Activated naive CD8-positive, alpha-beta T cell treated with anti-CD3 and anti-CD28 coated beads, Interleukin-2, amount 50 U/mL, for 24 hours (primary cell): Measurements from ENCODE around the gene PTPRN2.
"Not testable (repeated sequence)": the region's sequence is repeated elsewhere in the genome, so short reads cannot be mapped to it uniquely, and the experiment has no call there.

Source experiments
- ATAC-seq: fragments of 150-1000 bp; cut with Tn5 transposase; one replicate; pipeline ENCODE4 v1.10.0; 2021
- DNase-seq: peaks from one replicate; pipeline ENCODE4 v3.0.0; 2021
- H3K27ac Mint-ChIP-seq: one replicate; pipeline ENCODE4 v1.8.0; 2021; ENCODE audit warnings: mild to moderate bottlenecking, mixed read lengths
- H3K27me3 Mint-ChIP-seq: one replicate; pipeline ENCODE4 v1.8.0; 2021; ENCODE audit warnings: mixed read lengths
- H3K36me3 Mint-ChIP-seq: one replicate; pipeline ENCODE4 v1.8.0; 2021; ENCODE audit warnings: low read depth, mixed read lengths
- H3K4me1 Mint-ChIP-seq: one replicate; pipeline ENCODE4 v1.8.0; 2021; ENCODE audit warnings: mixed read lengths
- H3K4me3 Mint-ChIP-seq: one replicate; pipeline ENCODE4 v1.8.0; 2021; ENCODE audit warnings: mild to moderate bottlenecking, moderate library complexity, mixed read lengths
- H3K9me3 Mint-ChIP-seq: one replicate; pipeline ENCODE4 v1.8.0; 2021; ENCODE audit warnings: mixed read lengths

The PTPRN2 gene

DNA sequence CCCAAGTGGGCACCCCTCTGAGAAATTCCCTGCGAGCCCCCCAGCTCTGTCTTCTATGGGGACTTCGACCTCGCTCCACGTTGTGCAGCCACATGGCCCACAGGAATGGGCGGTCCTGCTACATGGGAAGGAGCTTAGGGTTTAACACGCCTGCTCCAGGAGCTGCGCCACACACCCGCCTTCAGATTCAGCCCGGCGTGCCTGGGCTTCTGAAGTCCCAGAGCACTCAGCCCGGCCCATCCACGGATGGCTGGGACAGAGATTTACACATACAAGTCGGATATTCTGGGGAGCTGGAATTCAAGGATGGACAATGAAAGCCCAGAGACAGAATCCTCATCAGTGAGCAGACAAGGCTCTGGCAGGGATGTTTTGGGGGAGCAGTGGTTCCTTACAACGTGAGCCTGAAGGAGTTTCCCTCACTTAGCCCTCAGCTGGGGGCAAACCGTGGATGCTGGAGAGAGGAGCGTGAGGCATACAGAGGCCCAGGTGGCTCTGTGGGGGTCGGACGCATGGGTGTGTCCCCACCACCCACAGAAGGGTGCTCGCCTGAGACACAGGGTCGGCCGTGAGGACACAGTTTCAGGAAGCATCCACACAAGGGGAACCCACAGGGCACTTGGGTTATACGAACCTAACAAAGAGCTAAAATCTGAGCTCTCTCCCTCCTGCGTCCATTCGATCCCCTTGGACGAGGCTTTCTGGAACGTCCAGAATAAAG, 877.9 kb downstream of the PTPRN2 start:
- H3K27ac Mint-ChIP-seq, result no peak overlapping the region
- H3K4me3 Mint-ChIP-seq, result no peak overlapping the region
- H3K27me3 Mint-ChIP-seq, result peaks cover 9% of the 10 kb centered on the region
- H3K9me3 Mint-ChIP-seq, result no peaks in the 10 kb centered on the region
- no peaks in the 10 kb centered on the region for H3K4me1 Mint-ChIP-seq
- ATAC-seq (no peak), DNase-seq (no peak)
- no peaks in the 10 kb centered on the region for H3K36me3 Mint-ChIP-seq

DNA sequence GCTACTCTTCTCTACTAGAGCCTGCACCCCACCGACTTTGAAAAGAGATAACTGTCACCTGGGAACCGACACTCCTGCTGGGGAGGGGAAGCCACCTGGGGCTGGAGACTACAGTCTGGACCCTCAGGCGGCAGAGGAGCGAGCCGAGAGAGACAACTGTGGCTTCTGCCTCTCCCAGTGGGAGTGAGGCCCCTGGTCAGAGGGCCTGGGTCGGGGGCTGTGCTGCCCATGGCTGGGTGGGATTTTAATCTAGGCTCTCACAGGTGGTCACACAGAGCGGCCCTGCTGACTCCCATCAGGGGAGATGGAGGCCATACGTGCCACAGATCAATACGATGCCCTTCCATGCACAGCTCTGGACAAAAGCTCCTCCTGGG, 878.7 kb downstream of the PTPRN2 start:
- DNase-seq (no peak), ATAC-seq (no peak)
- no peaks in the 10 kb centered on the region for H3K36me3 Mint-ChIP-seq
- no peak overlapping the region for H3K27ac Mint-ChIP-seq
- peaks cover 12% of the 10 kb centered on the region for H3K27me3 Mint-ChIP-seq
- no peaks in the 10 kb centered on the region for H3K4me1 Mint-ChIP-seq
- H3K9me3 Mint-ChIP-seq, result no peaks in the 10 kb centered on the region
- no peak overlapping the region for H3K4me3 Mint-ChIP-seq

DNA sequence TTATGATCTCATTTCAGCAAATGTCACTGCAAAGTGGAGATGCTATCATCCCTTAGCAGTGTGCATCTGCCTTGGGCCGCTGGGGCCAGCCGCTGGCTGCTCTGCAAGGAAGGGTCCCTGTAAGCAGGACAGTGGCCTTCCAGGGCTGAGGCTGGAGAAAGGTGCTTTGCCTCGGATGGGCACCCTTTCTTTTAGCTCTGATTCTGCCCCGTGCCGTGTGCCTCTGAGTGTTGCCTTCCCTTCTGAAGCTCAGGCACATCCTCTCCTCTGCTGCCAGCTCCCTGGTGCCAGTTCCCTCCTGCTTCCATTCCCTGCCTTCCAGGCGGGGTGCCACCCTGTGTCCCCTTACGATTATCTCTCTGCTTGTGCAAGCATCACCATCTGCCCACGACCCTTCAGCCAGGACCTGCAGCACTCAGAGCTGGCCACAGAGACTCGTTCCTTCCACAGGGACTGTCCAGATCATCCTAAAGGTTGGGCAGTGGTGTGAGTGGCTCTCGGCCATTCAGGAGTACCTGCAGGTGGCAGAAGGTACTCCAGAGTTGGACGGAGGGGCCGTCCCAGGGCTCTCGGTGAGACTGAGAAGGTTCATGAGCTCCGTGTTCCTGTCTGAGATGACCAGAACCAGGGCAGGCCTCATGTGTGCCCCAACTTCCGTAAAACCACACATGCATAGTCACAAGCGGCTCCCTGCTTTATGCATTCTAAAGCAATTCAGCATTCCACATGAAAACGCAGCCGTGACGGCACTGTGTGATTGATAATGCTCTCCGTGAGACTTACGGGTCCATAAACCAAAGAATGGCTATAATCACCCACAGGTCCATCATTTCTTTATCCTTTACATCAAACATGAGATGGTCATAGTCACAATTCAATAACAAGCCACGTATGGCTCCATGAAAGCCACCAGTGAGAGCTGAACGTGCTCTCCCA, 879.4 kb downstream of the PTPRN2 start:
- H3K4me3 Mint-ChIP-seq, result no peak overlapping the region
- no peak overlapping the region for H3K27ac Mint-ChIP-seq
- ATAC-seq (no peak), DNase-seq (no peak)
- H3K36me3 Mint-ChIP-seq, result no peaks in the 10 kb centered on the region
- H3K9me3 Mint-ChIP-seq, result no peaks in the 10 kb centered on the region
- H3K27me3 Mint-ChIP-seq, result peaks cover 15% of the 10 kb centered on the region
- no peaks in the 10 kb centered on the region for H3K4me1 Mint-ChIP-seq

DNA sequence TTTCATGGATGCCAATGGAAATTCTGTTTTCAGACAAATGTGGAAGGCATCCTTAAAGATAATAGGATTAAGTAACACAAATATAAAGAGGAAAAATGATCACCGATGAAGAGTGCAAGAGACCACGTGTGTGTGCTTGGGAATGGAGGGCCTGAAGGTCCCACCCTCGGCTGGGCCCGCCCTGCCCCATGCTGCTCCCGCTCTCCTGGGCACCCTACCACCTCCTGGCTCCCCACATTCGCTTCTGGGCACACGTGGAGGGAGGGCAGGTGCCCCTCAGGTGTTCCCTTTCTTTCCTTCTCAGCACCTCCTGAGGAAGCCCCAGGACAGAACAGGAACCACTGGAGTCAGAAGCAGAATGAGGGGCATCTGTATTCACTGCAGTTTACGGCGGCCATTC, 883.3 kb downstream of the PTPRN2 start:
- ATAC-seq (no peak), DNase-seq (no peak)
- Mint-ChIP-seq H3K36me3 (no peaks in the 10 kb centered on the region), H3K4me1 (no peaks in the 10 kb centered on the region), H3K27ac (no peak overlapping the region), H3K9me3 (no peaks in the 10 kb centered on the region), H3K4me3 (no peak overlapping the region), H3K27me3 (peaks cover 31% of the 10 kb centered on the region)

DNA sequence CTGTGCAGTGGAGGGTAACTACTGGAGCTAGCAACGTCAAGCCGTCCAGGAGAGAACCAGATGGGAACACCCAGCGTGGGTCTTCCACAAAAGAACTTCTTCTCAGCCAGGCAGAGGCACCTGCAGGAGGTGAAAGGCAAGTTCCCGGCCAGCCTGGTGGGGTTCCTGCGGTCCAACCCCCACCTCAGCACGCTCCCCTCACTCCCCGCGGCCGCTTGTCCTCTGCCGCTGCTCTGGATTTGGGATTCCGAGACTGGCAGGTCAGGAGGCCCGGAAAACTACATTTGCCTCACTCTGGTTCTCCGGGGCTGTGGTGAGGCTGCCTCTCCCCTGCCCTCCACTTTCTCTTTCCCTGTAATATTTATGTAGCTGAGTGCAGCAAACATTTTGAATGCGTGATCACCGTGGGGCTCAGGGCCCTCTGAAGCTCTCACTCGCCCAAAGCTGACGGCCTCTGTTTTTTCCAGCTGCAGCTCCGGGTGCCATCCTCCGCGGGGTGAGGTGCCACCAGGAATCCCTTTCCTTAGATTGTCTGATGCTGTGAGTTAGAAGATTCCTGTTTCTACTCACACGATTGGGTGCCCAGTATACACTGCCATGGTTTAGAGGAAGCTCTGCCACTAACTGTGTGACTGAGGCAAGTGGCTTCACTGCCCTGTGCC, 884.0 kb downstream of the PTPRN2 start:
- no peaks in the 10 kb centered on the region for H3K4me1 Mint-ChIP-seq
- ATAC-seq (no peak), DNase-seq (no peak)
- H3K36me3 Mint-ChIP-seq, result no peaks in the 10 kb centered on the region
- no peak overlapping the region for H3K4me3 Mint-ChIP-seq
- no peak overlapping the region for H3K27ac Mint-ChIP-seq
- H3K27me3 Mint-ChIP-seq, result peaks cover 31% of the 10 kb centered on the region
- H3K9me3 Mint-ChIP-seq, result no peaks in the 10 kb centered on the region

DNA sequence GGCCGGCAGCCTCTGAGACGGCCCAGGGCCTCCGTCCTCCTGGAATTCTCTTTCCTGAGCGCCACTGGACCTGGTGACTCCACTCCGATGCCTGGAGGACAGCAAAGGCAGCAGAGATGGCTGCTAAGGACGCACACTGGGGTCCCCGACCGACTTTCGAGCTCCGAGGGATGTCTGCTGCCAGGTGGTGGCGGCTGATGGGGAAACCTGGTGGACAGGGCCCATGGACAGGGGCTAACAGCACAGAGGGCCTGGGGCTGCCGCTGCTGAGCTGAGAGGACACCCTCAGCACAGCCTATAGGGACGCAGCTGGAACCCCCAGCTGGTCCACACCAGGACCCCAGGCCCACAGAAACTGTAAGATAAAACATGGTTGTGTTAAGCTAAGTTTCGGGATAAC, 884.5 kb downstream of the PTPRN2 start:
- ATAC-seq, result no peak
- Mint-ChIP-seq H3K36me3 (no peaks in the 10 kb centered on the region), H3K4me1 (no peaks in the 10 kb centered on the region), H3K27me3 (peaks cover 29% of the 10 kb centered on the region), H3K4me3 (no peak overlapping the region), H3K9me3 (no peaks in the 10 kb centered on the region), H3K27ac (no peak overlapping the region)
- DNase-seq, result no peak

DNA sequence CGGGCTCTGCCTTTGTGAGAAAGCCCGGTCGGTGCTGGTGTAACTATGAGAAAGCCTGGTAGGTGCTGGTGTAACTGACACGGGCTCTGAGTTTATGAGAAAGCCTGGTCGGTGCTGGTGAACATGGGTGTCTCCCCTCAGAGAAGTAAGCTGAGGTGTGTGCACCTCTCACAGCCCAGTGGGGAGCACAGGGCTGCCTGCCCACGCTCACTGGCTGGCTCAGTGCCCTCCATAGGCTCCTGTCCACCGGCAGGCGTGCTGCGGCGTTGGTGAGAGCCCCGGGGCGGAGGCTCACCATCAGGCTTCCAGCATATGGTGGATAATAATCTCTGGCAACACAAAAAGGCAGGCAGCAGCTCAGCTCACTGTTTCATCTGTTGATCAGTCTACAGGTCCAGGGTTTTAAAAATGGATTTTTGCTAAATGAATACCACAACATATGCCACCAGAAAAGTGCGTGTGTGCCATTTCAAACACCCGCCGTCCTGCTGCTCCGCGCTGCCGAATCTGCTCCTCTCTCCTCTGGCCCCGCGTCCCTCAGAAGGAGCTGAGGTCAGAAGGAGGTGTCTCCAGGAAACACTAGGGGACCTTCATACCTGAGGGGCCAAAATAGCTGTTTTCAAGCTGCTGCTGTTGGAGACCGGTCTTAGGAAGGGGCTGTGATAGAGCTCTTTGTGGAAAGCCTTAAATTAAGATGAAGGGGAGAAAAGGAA, 885.2 kb downstream of the PTPRN2 start:
- Mint-ChIP-seq H3K36me3 (no peaks in the 10 kb centered on the region), H3K4me1 (no peaks in the 10 kb centered on the region), H3K27ac (no peak overlapping the region), H3K4me3 (no peak overlapping the region), H3K27me3 (peaks cover 29% of the 10 kb centered on the region), H3K9me3 (no peaks in the 10 kb centered on the region)
- ATAC-seq (no peak), DNase-seq (no peak)

DNA sequence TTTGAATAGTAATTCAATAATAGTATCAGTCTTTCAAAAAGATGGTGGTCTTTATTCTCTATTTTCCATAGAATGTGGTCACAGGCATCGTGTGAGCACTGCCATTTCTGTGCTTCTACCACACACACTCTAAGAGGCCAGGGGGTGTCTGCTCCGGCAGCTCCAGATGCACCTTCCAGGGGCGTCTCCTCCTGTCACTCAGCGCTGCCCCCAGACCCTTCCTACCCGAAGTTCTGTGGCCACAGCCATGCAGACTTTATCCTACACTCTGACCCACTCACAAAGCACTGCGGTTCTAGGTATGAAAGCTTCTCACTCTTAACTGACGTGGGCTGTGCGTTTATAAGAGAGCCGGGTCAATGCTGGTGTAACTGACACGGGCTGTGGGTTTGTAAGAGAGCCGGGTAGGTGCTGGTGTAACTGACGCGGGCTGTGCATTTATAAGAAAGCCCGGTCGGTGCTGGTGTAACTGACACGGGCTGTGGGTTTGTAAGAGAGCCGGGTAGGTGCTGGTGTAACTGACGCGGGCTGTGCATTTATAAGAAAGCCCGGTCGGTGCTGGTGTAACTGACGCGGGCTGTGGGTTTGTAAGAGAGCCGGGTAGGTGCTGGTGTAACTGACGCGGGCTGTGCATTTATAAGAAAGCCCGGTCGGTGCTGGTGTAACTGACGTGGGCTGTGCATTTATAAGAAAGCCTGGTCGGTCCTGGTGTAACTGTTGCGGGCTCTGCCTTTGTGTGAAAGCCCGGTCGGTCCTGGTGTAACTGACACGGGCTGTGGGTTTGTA, 886.0 kb downstream of the PTPRN2 start:
- H3K4me1 Mint-ChIP-seq, H3K36me3 Mint-ChIP-seq: not testable (repeated sequence)

DNA sequence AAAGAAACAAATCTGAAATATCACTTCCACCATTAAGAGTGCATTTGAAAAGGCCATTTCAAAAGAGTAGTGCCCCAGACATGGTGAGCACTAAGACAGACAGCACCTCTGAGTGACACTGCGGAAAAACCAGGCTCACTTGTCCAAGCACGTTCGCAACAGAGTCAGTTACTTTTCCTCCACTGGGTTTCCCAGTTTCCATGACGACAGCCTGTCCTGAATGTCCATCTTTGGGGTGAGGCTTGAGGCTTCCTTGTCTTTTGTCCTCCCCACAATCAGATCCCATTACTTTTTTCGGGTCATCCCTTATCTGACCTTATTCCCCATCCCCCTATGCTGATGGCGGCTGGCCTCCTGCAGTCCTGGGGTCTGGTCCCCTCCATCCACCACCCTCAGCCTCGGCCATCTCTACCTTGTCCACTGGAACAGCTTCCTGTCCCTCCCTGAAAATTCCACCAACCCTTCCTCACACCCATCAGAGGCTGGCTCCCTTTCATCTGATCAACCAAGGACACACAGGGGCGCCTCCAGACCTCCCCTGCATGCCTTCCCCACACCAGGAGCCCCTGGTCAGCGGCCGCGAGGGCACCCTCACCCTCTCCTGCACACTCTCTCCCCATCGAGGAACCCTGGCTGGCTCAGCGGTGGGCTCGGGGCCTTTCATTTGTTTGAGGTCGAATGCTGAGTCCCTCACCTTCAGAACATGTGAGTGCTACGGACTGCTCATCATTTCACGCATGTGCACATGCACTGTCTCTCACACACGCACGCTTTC, 887.2 kb downstream of the PTPRN2 start:
- H3K4me1 Mint-ChIP-seq, result no peaks in the 10 kb centered on the region
- H3K27ac Mint-ChIP-seq, result no peak overlapping the region
- H3K36me3 Mint-ChIP-seq, result no peaks in the 10 kb centered on the region
- peaks cover 26% of the 10 kb centered on the region for H3K27me3 Mint-ChIP-seq
- H3K4me3 Mint-ChIP-seq, result no peak overlapping the region
- peaks cover 2% of the 10 kb centered on the region for H3K9me3 Mint-ChIP-seq
- ATAC-seq, result no peak
- no peak for DNase-seq

More for the DNA sequence above, 886.0 kb downstream of the PTPRN2 start:
- peaks cover 26% of the 10 kb centered on the region for H3K27me3 Mint-ChIP-seq
- not testable (repeated sequence) for H3K27ac Mint-ChIP-seq, H3K4me3 Mint-ChIP-seq, H3K9me3 Mint-ChIP-seq, DNase-seq, ATAC-seq

DNA sequence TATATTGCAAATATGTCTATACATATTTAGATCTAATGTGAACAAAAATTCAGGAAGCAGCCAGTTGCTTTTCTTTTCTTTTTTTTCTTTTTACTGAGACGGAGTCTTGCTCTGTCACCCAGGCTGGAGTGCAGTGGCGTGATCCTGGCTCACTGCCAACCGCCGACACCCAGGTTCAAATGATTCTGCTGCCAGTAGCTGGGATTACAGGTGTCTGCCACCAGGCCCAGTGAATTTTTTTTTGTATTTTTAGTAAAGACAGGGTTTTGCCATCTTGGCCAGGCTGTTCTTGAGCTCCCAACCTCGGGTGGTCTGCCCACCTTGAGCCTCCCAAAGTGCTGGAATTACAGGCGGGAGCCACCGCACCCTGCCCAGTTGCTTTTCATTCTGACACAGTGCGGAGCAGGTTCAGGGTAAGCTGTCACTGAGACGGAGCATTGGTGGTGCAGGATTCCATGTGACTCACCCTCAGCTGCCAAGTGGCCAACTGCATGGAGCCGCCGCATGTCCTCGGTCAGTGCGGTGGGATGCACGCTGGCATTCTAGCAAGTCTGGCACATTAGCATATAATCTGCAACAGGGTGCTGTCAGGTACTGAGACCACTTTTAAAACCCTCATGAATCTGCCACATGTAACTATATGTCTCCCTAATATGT, 888.1 kb downstream of the PTPRN2 start:
- peaks cover 32% of the 10 kb centered on the region for H3K27me3 Mint-ChIP-seq
- DNase-seq, result no peak
- no peaks in the 10 kb centered on the region for H3K36me3 Mint-ChIP-seq

DNA sequence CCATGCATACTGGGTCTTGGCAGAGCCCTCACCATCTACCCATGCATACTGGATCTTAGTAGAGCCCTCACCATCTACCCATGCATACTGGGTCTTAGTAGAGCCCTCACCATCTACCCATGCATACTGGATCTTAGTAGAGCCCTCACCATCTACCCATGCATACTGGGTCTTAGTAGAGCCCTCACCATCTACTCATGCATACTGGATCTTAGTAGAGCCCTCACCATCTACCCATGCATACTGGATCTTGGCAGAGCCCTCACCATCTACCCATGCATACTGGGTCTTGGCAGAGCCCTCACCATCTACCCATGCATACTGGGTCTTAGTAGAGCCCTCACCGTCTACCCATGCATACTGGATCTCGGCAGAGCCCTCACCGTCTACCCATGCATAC, 890.3 kb downstream of the PTPRN2 start:
- peaks cover 30% of the 10 kb centered on the region for H3K27me3 Mint-ChIP-seq
- H3K36me3 Mint-ChIP-seq, H3K4me3 Mint-ChIP-seq, DNase-seq, H3K27ac Mint-ChIP-seq, H3K9me3 Mint-ChIP-seq, ATAC-seq, H3K4me1 Mint-ChIP-seq: not testable (repeated sequence)

More for the DNA sequence above, 888.1 kb downstream of the PTPRN2 start:
- H3K27ac Mint-ChIP-seq, result no peak overlapping the region
- no peak overlapping the region for H3K4me3 Mint-ChIP-seq
- no peaks in the 10 kb centered on the region for H3K4me1 Mint-ChIP-seq
- ATAC-seq, result no peak
- peaks cover 4% of the 10 kb centered on the region for H3K9me3 Mint-ChIP-seq

DNA sequence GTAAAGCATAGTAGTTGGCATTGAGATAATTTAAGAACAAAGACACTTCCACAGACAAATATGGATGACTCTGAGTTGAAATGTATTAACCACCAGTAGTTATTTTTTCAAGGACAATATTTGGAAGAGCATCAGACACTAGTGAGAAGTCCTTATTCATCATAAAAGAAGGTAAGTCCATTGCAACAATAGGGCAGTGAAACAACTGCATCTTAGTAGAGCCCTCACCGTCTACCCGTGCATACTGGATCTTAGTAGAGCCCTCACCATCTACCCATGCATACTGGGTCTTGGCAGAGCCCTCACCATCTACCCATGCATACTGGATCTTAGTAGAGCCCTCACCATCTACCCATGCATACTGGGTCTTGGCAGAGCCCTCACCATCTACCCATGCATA, 892.0 kb downstream of the PTPRN2 start:
- not testable (repeated sequence) for H3K4me3 Mint-ChIP-seq, ATAC-seq, H3K9me3 Mint-ChIP-seq, H3K27ac Mint-ChIP-seq, H3K36me3 Mint-ChIP-seq, H3K4me1 Mint-ChIP-seq, DNase-seq
- peaks cover 33% of the 10 kb centered on the region for H3K27me3 Mint-ChIP-seq

DNA sequence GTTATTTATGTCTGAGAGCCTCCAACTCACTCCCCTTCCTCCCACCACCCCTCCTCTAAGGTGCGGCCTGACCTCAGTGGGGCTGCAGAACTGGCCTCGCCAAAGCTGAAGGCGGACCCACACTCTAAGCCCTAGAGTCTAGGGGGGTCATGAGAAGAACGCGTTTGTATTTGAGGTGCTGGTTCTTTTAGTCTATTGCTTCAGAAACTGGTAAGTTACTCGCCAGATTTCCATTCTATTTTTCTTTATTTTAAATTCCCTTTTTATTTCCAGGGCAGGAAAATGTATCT, 893.3 kb downstream of the PTPRN2 start:
- H3K4me1 Mint-ChIP-seq, result peaks cover 11% of the 10 kb centered on the region
- H3K9me3 Mint-ChIP-seq, result peaks cover 4% of the 10 kb centered on the region
- no peaks in the 10 kb centered on the region for H3K36me3 Mint-ChIP-seq
- peaks cover 33% of the 10 kb centered on the region for H3K27me3 Mint-ChIP-seq
- DNase-seq (no peak), ATAC-seq (no peak)
- no peak overlapping the region for H3K27ac Mint-ChIP-seq
- H3K4me3 Mint-ChIP-seq, result no peak overlapping the region
